ENCODE data around the gene MLH1.

MLH1 gene

DNA sequence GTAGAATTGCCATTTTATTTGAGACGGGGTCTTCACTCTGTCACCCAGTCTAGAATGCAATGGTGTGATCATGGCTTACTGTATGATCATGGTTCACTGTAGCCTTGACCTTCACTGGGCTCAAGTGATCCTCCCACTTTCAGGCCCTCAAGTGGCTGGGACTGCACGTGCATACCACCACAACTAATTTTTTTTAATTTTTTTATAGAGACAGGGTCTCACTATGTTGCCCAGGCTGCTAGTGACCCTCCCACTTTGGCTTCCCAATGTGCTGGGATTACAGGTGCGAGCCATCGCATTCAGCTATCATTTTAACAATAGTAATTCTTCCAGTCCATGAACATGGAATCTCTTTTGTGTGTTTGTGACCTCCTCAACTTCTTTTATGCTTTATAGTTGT, 12.3 kb upstream of the MLH1 start:
- DNase-seq, result no peak

GRCh38 chr3:36988356-36988755, 5.0 kb upstream of the MLH1 start:
- peak in 1 of 2 donors; percentile 57 for DNase-seq

DNA sequence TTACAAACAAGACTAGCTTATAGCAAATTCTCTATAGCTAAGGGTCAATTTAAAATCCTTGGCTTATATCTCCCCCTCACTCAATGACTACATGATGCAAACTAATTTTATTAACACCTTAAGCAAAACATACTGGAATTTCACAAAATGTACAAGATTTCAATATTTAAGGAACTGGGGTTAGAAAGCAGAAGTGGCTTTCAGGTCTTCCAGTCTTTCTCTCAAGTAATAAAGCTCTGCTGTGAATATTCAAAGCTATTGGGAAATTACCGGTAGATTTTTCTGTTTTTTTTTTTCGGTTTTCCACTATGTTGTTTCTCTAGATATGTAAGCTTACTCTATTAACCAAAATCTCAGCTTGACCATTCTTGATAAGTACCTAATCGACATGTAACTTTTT, 4.3 kb upstream of the MLH1 start:
- DNase-seq, result no peak

GRCh38 chr3:36989568-36989967, 3.8 kb upstream of the MLH1 start:
- no peak for DNase-seq

GRCh38 chr3:36991147-36991546, 2.2 kb upstream of the MLH1 start:
- DNase-seq, result peak in 1 of 2 donors; percentile 36

DNA sequence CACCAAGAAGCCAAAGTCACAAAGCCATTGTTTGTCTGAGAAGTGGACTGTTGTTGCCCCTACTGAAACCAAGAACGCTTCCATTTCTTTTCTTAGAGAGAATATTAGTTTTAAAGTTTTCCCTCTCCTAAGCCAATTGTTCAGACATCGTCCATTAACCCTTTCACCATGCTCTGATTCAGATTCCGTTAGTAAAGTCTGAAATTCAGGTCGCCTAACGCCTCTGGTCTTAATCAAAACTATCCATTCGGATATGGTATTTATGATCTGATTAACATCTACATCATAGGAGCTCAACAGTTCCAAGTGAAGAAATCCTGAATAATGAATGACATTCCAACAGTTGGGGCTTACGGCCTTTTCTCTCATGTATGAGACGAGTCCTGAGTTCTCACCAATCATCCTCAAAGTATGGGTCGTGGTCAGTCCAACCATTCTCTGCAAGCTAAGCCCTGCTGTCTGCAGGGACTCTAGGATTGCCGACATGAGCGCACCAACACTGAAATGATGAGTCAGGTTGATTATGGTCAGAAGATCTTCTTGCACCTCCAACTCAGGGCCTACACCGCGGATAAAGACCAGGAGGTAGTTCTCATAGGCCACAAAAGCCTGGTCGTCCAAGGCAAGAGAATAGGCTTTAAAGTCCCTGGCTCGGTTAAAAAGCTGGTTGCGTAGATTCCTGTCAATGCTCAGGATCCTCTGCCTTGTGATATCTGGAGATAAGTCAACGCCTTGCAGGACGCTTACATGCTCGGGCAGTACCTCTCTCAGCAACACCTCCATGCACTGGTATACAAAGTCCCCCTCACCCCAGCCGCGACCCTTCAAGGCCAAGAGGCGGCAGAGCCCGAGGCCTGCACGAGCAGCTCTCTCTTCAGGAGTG, 1.2 kb upstream of the MLH1 start:
- DNase-seq, result peak in 1 of 2 donors; percentile 5

GRCh38 chr3:36992806-36993325, 452 bp upstream of the MLH1 start, which contains the start of gene EPM2AIP1:
EPM2AIP1 (minus strand) TSS chr3:36993131; CDS start chr3:36993077, 54 bp downstream.
- no peak for DNase-seq

- DNase-seq, result no peak
These were observed 21.3 kb downstream of the MLH1 start for GRCh38 chr3:37014620-37015019.

GRCh38 chr3:37015642-37016041, 22.3 kb downstream of the MLH1 start:
- DNase-seq, result no peak

- DNase-seq, result no peak
These were observed 23.6 kb downstream of the MLH1 start for GRCh38 chr3:37016903-37017302.

DNA sequence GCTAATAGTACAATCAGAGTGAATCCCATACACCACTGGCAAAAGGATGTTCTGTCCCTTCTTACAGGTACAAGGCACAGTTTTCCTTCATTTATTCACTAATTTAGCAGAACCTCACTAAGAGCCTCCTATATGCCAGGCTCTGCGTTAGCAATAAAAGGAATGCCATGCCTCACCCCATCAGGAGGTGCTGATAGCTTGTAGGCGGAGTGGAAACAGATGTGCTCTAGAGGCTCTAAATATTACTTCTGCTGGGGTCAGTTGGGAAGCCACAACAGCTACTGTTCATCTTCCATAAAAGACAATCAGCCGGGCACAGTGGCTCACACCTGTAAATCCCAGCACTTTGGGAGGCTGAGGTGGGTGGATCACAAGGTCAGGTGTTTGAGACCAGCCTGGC, 24.4 kb downstream of the MLH1 start:
- DNase-seq, result no peak

GRCh38 chr3:37024092-37024491, 30.8 kb downstream of the MLH1 start:
- DNase-seq, result peak in 1 of 2 donors; percentile 27

DNA sequence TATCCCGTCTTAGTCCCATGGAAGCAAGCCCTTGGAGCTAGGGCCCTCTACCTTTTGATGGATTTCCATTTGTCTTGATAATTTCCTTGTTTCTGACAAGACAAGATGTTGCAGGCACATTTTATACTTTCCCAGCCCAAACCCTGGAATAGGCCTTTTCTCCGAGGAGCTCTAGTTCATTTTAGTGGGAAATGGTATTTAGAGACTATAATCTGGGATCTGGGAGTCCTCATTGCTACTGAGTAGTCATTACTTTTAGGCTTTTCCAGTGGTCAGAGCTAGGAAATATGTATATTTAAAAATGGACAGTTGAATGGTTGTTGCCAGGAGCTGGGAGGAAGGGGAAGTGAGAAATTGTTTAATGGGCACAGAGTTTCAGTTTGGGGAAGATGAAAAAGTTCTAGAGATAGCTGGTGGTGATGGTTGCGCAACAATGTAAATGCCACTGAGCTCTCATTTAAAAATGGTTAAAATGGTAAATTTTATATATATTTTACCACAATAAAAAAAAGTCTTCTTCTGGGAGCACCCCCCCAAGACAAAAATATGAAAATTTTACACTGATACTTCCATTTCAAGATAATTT, 31.6 kb downstream of the MLH1 start:
- DNase-seq, result peak in 1 of 2 donors; percentile 6

- DNase-seq, result no peak
These were observed 32.4 kb downstream of the MLH1 start for GRCh38 chr3:37025561-37026335.

GRCh38 chr3:37026851-37027250, 33.5 kb downstream of the MLH1 start:
- no peak for DNase-seq

DNA sequence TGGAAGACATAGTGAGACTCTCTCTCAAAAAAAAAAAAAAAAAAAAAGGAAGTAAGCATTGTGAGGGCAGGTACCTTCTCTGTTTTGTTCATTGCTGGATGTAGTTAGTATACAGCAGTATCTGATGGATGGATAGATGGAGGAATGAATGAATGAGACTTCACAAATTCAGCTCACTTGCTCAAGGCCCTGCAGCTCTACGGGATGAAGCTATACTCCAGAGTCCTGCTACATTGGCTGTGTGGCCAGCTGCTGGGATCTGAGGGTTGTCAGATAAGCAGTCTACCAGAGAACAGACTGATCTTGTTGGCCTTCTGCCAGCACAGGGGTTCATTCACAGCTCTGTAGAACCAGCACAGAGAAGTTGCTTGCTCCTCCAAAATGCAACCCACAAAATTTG, 35.0 kb downstream of the MLH1 start:
- no peak for DNase-seq

DNA sequence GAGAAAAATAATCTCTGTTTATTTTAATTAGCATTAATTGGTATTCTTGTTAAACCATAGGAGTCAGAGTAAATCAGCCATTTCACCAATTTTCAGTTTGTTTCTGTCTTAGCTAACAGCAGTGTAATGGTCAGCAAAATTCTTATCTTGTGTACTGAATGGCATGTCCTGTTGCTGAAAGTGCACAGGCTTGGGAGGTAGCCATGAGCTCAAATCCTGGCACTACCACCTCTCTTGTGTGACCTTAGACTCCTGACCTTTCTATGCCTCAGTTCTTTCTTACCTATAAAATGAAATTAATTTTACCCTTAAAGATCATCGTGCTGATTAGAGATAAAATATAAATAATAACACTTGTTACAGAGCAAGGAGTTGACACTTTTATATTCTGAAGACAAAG, 35.8 kb downstream of the MLH1 start:
- DNase-seq, result no peak

- no peak for DNase-seq
These were observed 36.3 kb downstream of the MLH1 start for GRCh38 chr3:37029516-37030163.

- no peak for DNase-seq
These were observed 37.3 kb downstream of the MLH1 start for GRCh38 chr3:37030588-37030987.

DNA sequence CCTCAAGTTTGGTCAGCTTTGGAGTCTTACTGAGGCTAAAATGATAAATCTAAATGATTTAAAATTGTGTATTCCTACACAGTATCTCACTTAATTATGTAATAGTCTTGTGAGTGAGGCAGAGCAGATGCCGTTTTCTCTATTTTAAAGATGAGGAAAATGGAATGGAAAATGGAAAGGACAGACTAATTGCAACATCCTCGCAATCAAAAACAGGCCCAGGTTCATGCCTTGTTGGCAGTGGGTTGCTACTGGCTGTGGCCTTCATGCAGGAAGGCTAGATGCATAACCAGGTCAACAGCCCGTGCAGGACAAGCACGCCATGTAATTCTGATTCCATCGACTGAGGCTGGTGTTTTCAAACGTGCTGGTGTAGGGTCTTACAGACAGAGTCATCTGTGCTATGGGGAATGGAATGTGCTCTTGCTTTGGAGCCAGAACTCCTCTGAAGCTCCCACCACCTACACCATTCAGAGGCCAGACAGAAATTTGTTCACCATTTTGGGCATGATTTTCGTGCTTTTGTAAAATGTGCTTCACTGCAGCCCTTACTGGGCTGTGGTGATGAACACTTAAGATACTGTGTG, 37.9 kb downstream of the MLH1 start:
- no peak for DNase-seq

GRCh38 chr3:37032961-37033360, 39.6 kb downstream of the MLH1 start:
- DNase-seq, result no peak

- DNase-seq, result no peak
These were observed 44.0 kb downstream of the MLH1 start for GRCh38 chr3:37037352-37037751.

Data from CD4-positive, alpha-beta T cell treated with Interferon alpha-2 for 1 hour (primary cell).